GM23338 (cell line): ENCODE data around the gene CPB2. TPM values are rescaled to one million over a fixed set of nuclear protein-coding genes. Genes with fewer than 3 reads are reported as not detected.

Source experiments
- ATAC-seq: fragments of 200-7000 bp; cut with Tn5 transposase; 3 replicates; pipeline ENCODE4 v1.9.1; 2020
- DNase-seq: peaks from one replicate; pipeline ENCODE4 v3.0.0-alpha.2; 2015; ENCODE audit warnings: low spot score
- H2AFZ ChIP-seq: fragments of 200-600 bp; sonication (generic); 2 replicates; pipeline ENCODE4 v1.8.0; 2016; ENCODE audit warnings: antibody characterized with exemption, mild to moderate bottlenecking, moderate library complexity
- H3F3A ChIP-seq: fragments of 200-600 bp; sonication (generic); replicated peaks from 2 replicates; pipeline ENCODE4 v1.8.0; 2017; ENCODE audit warnings: antibody characterized with exemption, mixed run types, low read depth
- H3K27ac ChIP-seq: fragments of 200-600 bp; sonication (generic); 2 replicates; pipeline ENCODE4 v1.6.1; 2016; ENCODE audit warnings: low read depth
- H3K27me3 ChIP-seq: fragments of 200-600 bp; sonication (generic); 2 replicates; pipeline ENCODE4 v1.8.0; 2016; ENCODE audit warnings: mild to moderate bottlenecking, mixed run types, moderate library complexity; ENCODE audit not compliant: insufficient read depth
- H3K36me3 ChIP-seq: fragments of 200-600 bp; sonication (generic); 2 replicates; pipeline ENCODE4 v1.8.0; 2016; ENCODE audit warnings: mild to moderate bottlenecking; ENCODE audit not compliant: insufficient read depth
- H3K4me1 ChIP-seq: fragments of 200-600 bp; sonication (generic); 2 replicates; pipeline ENCODE4 v1.8.0; 2016; ENCODE audit warnings: mild to moderate bottlenecking, moderate library complexity; ENCODE audit not compliant: insufficient read depth
- H3K4me2 ChIP-seq: fragments of 200-600 bp; sonication (generic); 2 replicates; pipeline ENCODE4 v1.7.1; 2017; ENCODE audit warnings: mixed run types
- H3K4me3 ChIP-seq: fragments of 200-600 bp; sonication (generic); 2 replicates; pipeline ENCODE4 v1.6.1; 2016; ENCODE audit warnings: mixed run types
- H3K79me2 ChIP-seq: fragments of 200-600 bp; sonication (generic); replicated peaks from 2 replicates; pipeline ENCODE4 v1.8.0; 2017; ENCODE audit warnings: mild to moderate bottlenecking; ENCODE audit not compliant: insufficient read depth
- H3K9me2 ChIP-seq: fragments of 200-600 bp; sonication (generic); 2 replicates; pipeline ENCODE4 v1.8.0; 2017; ENCODE audit not compliant: insufficient read depth
- H4K20me1 ChIP-seq: fragments of 200-600 bp; sonication (generic); replicated peaks from 2 replicates; pipeline ENCODE4 v1.8.0; 2017; ENCODE audit warnings: mild to moderate bottlenecking; ENCODE audit not compliant: insufficient read depth
- H3K27ac Mint-ChIP-seq: 2 replicates; pipeline ENCODE4 v1.8.0; 2020; ENCODE audit warnings: inconsistent platforms, mild to moderate bottlenecking, moderate library complexity, mixed read lengths
- H3K27me3 Mint-ChIP-seq: 3 replicates; pipeline ENCODE4 v1.8.0; 2022; ENCODE audit warnings: low read depth, mild to moderate bottlenecking, moderate library complexity, mixed read lengths, inconsistent platforms; ENCODE audit not compliant: insufficient read depth, poor library complexity
- H3K36me3 Mint-ChIP-seq: 3 replicates; pipeline ENCODE4 v1.8.0; 2021; ENCODE audit warnings: low read depth, mild to moderate bottlenecking, inconsistent platforms, moderate library complexity, mixed read lengths
- H3K4me1 Mint-ChIP-seq: 3 replicates; pipeline ENCODE4 v1.8.0; 2020; ENCODE audit warnings: mild to moderate bottlenecking, inconsistent platforms, mixed read lengths
- H3K4me3 Mint-ChIP-seq: 3 replicates; pipeline ENCODE4 v1.8.0; 2021; ENCODE audit warnings: moderate library complexity, mild to moderate bottlenecking, inconsistent platforms, mixed read lengths
- H3K9me3 Mint-ChIP-seq: 3 replicates; pipeline ENCODE4 v1.8.0; 2020; ENCODE audit warnings: moderate library complexity, mild to moderate bottlenecking, inconsistent platforms, mixed read lengths
- CREB1 ChIP-seq: fragments of 250-450 bp; sonication (Bioruptor Pico); IDR thresholded peaks from 2 replicates; pipeline ENCODE4 v1.5.0; 2020; ENCODE audit warnings: low read depth, mild to moderate bottlenecking, moderate library complexity
- EZH2 ChIP-seq: fragments of 200-600 bp; sonication (generic); IDR thresholded peaks from one replicate; pipeline ENCODE4 v1.8.0; 2017; ENCODE audit warnings: antibody characterized with exemption, mild to moderate bottlenecking, low read depth; ENCODE audit not compliant: unreplicated experiment
- EZH2phosphoT487 ChIP-seq: fragments of 200-600 bp; sonication (generic); IDR thresholded peaks from one replicate; pipeline ENCODE4 v1.8.1; 2018; ENCODE audit warnings: antibody characterized with exemption; ENCODE audit not compliant: unreplicated experiment
- JUNB ChIP-seq: IDR thresholded peaks from one replicate; pipeline ENCODE4 v1.6.1; 2016; ENCODE audit warnings: antibody characterized with exemption; ENCODE audit not compliant: unreplicated experiment
- NANOG ChIP-seq: IDR thresholded peaks from 2 replicates; pipeline ENCODE4 v1.6.1; 2016; ENCODE audit warnings: antibody characterized with exemption, borderline replicate concordance
- POLR2AphosphoS5 ChIP-seq: IDR thresholded peaks from 2 replicates; pipeline ENCODE4 v1.6.1; 2016; ENCODE audit warnings: antibody characterized with exemption, low read depth
- STAT1 ChIP-seq: IDR thresholded peaks from one replicate; pipeline ENCODE4 v1.6.1; 2016; ENCODE audit warnings: antibody characterized with exemption; ENCODE audit not compliant: unreplicated experiment
- ZNF114 ChIP-seq: fragments of 250-450 bp; sonication (Bioruptor Pico); IDR thresholded peaks from 2 replicates; pipeline ENCODE4 v1.5.0; 2020; ENCODE audit warnings: mild to moderate bottlenecking, moderate library complexity
- ZNF331 ChIP-seq: fragments of 250-450 bp; sonication (Bioruptor Pico); IDR thresholded peaks from 2 replicates; pipeline ENCODE4 v1.5.0; 2020; ENCODE audit warnings: low read depth, mild to moderate bottlenecking, moderate library complexity
- polyA plus RNA-seq: library from polyadenylated mRNA; unstranded; fragments of >200 nt; fragmentation: Nextera tagmentation; extraction: Ambion mirVana; gene quantifications from 2 replicates; pipeline ENCODE4 v1.2.1, GENCODE V29; 2016
- total RNA-seq: library from RNA; depleted of rRNA; stranded (reverse); fragments of >200 nt; shearing (Covaris generic); gene quantifications from 2 replicates; pipeline ENCODE4 v1.2.3, GENCODE V29; 2014
- TF ChIP-seq, protein P1 (sequence below), 2 experiments: fragments of 200-600 bp in 1 of 2; sonication (generic) in 1 of 2; conservative IDR thresholded peaks; 2 replicates each; pipeline versions ENCODE4 v1.5.1 to v1.6.1; 2016 to 2017; ENCODE audit warnings: antibody characterized with exemption in 2 of 2, low read depth in 2 of 2, mild to moderate bottlenecking in 2 of 2, moderate library complexity in 1 of 2
- TF ChIP-seq, protein P2 (sequence below): IDR thresholded peaks from 2 replicates; pipeline ENCODE4 v1.6.1; 2016; ENCODE audit warnings: antibody characterized with exemption
- TF ChIP-seq, protein P3 (sequence below): fragments of 250-450 bp; sonication (Bioruptor Pico); IDR thresholded peaks from 2 replicates; pipeline ENCODE4 v1.5.0; 2020; ENCODE audit warnings: mild to moderate bottlenecking, moderate library complexity
- TF ChIP-seq, protein P4 (sequence below): IDR thresholded peaks from one replicate; pipeline ENCODE4 v1.6.1; 2018; ENCODE audit warnings: antibody characterized with exemption; ENCODE audit not compliant: unreplicated experiment

CPB2 gene
- total and polyA plus RNA-seq, 2 experiments from 2014 or later: 0.47 TPM; not detected in 1

DNA sequence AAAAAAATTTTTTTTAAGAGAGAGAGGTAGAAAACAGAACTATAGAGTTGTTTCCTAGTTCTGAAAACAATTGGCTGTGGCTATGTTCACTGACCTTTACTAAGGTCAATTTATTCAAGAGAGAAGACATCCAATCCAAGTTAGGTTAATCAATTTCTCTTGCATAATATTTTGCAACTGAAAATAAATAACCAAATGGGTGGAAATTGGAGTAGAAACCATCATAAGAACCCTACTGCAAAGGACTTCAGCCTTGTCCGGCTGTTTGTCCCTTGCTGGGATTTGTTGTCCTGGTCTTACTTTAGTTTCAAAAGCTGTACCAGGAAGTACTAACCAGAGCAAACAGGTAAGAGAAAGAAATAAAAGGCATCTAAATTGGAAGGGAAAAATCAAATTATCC is 29.0 kb downstream of the CPB2 start:
- ATAC-seq (no peak), DNase-seq (no peak)
- H3K9me2 ChIP-seq: 0 out of 2 replicates have a peak, but pooled peaks cover 3% of the 10 kb centered on the region
- Mint-ChIP-seq H3K27me3 (no peaks in the 10 kb centered on the region), H3K9me3 (peaks cover 6% of the 10 kb centered on the region; the same call in 2 of the 3 replicates), H3K36me3 (peaks cover 2% of the 10 kb centered on the region; the same call in 1 of the 3 replicates), H3K4me1 (no peaks in the 10 kb centered on the region), H3K4me3 (no peak overlapping the region), H3K27ac (no peak overlapping the region)
- H3F3A ChIP-seq: no peaks in the 10 kb centered on the region
- H2AFZ ChIP-seq: no peak overlapping the region
- TF ChIP-seq POLR2AphosphoS5 (no peak), STAT1 (no peak), EZH2phosphoT487 (no peak), ZNF114 (CRISPR knock-in tag) (no peak), JUNB (no peak), EZH2 (no peak), CREB1 (no peak), ZNF331 (no peak), NANOG (no peak)
- TF ChIP-seq, protein P1, sequence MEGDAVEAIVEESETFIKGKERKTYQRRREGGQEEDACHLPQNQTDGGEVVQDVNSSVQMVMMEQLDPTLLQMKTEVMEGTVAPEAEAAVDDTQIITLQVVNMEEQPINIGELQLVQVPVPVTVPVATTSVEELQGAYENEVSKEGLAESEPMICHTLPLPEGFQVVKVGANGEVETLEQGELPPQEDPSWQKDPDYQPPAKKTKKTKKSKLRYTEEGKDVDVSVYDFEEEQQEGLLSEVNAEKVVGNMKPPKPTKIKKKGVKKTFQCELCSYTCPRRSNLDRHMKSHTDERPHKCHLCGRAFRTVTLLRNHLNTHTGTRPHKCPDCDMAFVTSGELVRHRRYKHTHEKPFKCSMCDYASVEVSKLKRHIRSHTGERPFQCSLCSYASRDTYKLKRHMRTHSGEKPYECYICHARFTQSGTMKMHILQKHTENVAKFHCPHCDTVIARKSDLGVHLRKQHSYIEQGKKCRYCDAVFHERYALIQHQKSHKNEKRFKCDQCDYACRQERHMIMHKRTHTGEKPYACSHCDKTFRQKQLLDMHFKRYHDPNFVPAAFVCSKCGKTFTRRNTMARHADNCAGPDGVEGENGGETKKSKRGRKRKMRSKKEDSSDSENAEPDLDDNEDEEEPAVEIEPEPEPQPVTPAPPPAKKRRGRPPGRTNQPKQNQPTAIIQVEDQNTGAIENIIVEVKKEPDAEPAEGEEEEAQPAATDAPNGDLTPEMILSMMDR (conservative IDR thresholded peaks at IDR 0.05; ENCODE audit: low read depth in 2 of 2): no peak
- TF ChIP-seq, protein P2, sequence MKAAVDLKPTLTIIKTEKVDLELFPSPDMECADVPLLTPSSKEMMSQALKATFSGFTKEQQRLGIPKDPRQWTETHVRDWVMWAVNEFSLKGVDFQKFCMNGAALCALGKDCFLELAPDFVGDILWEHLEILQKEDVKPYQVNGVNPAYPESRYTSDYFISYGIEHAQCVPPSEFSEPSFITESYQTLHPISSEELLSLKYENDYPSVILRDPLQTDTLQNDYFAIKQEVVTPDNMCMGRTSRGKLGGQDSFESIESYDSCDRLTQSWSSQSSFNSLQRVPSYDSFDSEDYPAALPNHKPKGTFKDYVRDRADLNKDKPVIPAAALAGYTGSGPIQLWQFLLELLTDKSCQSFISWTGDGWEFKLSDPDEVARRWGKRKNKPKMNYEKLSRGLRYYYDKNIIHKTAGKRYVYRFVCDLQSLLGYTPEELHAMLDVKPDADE: no peak
- TF ChIP-seq, protein P3, sequence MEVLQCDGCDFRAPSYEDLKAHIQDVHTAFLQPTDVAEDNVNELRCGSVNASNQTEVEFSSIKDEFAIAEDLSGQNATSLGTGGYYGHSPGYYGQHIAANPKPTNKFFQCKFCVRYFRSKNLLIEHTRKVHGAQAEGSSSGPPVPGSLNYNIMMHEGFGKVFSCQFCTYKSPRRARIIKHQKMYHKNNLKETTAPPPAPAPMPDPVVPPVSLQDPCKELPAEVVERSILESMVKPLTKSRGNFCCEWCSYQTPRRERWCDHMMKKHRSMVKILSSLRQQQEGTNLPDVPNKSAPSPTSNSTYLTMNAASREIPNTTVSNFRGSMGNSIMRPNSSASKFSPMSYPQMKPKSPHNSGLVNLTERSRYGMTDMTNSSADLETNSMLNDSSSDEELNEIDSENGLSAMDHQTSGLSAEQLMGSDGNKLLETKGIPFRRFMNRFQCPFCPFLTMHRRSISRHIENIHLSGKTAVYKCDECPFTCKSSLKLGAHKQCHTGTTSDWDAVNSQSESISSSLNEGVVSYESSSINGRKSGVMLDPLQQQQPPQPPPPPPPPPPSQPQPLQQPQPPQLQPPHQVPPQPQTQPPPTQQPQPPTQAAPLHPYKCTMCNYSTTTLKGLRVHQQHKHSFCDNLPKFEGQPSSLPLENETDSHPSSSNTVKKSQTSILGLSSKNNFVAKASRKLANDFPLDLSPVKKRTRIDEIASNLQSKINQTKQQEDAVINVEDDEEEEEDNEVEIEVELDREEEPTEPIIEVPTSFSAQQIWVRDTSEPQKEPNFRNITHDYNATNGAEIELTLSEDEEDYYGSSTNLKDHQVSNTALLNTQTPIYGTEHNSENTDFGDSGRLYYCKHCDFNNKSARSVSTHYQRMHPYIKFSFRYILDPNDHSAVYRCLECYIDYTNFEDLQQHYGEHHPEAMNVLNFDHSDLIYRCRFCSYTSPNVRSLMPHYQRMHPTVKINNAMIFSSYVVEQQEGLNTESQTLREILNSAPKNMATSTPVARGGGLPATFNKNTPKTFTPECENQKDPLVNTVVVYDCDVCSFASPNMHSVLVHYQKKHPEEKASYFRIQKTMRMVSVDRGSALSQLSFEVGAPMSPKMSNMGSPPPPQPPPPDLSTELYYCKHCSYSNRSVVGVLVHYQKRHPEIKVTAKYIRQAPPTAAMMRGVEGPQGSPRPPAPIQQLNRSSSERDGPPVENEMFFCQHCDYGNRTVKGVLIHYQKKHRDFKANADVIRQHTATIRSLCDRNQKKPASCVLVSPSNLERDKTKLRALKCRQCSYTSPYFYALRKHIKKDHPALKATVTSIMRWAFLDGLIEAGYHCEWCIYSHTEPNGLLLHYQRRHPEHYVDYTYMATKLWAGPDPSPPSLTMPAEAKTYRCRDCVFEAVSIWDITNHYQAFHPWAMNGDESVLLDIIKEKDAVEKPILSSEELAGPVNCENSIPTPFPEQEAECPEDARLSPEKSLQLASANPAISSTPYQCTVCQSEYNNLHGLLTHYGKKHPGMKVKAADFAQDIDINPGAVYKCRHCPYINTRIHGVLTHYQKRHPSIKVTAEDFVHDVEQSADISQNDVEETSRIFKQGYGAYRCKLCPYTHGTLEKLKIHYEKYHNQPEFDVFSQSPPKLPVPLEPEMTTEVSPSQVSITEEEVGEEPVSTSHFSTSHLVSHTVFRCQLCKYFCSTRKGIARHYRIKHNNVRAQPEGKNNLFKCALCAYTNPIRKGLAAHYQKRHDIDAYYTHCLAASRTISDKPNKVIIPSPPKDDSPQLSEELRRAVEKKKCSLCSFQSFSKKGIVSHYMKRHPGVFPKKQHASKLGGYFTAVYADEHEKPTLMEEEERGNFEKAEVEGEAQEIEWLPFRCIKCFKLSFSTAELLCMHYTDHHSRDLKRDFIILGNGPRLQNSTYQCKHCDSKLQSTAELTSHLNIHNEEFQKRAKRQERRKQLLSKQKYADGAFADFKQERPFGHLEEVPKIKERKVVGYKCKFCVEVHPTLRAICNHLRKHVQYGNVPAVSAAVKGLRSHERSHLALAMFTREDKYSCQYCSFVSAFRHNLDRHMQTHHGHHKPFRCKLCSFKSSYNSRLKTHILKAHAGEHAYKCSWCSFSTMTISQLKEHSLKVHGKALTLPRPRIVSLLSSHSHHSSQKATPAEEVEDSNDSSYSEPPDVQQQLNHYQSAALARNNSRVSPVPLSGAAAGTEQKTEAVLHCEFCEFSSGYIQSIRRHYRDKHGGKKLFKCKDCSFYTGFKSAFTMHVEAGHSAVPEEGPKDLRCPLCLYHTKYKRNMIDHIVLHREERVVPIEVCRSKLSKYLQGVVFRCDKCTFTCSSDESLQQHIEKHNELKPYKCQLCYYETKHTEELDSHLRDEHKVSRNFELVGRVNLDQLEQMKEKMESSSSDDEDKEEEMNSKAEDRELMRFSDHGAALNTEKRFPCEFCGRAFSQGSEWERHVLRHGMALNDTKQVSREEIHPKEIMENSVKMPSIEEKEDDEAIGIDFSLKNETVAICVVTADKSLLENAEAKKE (CRISPR knock-in tag): no peak
- TF ChIP-seq, protein P4, sequence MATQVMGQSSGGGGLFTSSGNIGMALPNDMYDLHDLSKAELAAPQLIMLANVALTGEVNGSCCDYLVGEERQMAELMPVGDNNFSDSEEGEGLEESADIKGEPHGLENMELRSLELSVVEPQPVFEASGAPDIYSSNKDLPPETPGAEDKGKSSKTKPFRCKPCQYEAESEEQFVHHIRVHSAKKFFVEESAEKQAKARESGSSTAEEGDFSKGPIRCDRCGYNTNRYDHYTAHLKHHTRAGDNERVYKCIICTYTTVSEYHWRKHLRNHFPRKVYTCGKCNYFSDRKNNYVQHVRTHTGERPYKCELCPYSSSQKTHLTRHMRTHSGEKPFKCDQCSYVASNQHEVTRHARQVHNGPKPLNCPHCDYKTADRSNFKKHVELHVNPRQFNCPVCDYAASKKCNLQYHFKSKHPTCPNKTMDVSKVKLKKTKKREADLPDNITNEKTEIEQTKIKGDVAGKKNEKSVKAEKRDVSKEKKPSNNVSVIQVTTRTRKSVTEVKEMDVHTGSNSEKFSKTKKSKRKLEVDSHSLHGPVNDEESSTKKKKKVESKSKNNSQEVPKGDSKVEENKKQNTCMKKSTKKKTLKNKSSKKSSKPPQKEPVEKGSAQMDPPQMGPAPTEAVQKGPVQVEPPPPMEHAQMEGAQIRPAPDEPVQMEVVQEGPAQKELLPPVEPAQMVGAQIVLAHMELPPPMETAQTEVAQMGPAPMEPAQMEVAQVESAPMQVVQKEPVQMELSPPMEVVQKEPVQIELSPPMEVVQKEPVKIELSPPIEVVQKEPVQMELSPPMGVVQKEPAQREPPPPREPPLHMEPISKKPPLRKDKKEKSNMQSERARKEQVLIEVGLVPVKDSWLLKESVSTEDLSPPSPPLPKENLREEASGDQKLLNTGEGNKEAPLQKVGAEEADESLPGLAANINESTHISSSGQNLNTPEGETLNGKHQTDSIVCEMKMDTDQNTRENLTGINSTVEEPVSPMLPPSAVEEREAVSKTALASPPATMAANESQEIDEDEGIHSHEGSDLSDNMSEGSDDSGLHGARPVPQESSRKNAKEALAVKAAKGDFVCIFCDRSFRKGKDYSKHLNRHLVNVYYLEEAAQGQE: no peak
- H3K4me1 ChIP-seq: no peaks in the 10 kb centered on the region
- H3K27ac ChIP-seq: no peak overlapping the region
- H3K79me2 ChIP-seq: no peaks in the 10 kb centered on the region
- H3K36me3 ChIP-seq: no peaks in the 10 kb centered on the region
- no peaks in the 10 kb centered on the region for H4K20me1 ChIP-seq
- no peak overlapping the region for H3K4me2 ChIP-seq
- H3K4me3 ChIP-seq: no peak overlapping the region
- no peaks in the 10 kb centered on the region for H3K27me3 ChIP-seq
